Immature natural killer cell (primary cell): Measurements from ENCODE around the gene SAMD7. TPM values are rescaled to one million over a fixed set of nuclear protein-coding genes. Genes with fewer than 3 reads are reported as not detected.

Experiments used
- DNase-seq, 3 donors: peaks; one replicate each; pipeline ENCODE4 v3.0.0; 2022; ENCODE audit warnings: mixed read lengths in 1 of 3
- H3K27ac Mint-ChIP-seq, 6 donors: one replicate each; pipeline ENCODE4 v1.8.0; 2020; ENCODE audit warnings: mixed read lengths in 6 of 6, mild to moderate bottlenecking in 5 of 6, inconsistent platforms in 4 of 6, moderate library complexity in 3 of 6
- H3K27me3 Mint-ChIP-seq, 3 donors: one replicate each; pipeline ENCODE4 v1.8.0; 2020 to 2021; ENCODE audit warnings: low read depth in 3 of 3, mild to moderate bottlenecking in 3 of 3, mixed read lengths in 3 of 3, moderate library complexity in 3 of 3, inconsistent platforms in 1 of 3
- H3K36me3 Mint-ChIP-seq, 3 donors: one replicate each; pipeline ENCODE4 v1.8.0; 2020; ENCODE audit warnings: mixed read lengths in 3 of 3, inconsistent platforms in 2 of 3, mild to moderate bottlenecking in 2 of 3
- H3K4me1 Mint-ChIP-seq, 2 donors: one replicate each; pipeline ENCODE4 v1.8.0; 2020; ENCODE audit warnings: inconsistent platforms in 2 of 2, mild to moderate bottlenecking in 2 of 2, mixed read lengths in 2 of 2, moderate library complexity in 1 of 2
- H3K4me3 Mint-ChIP-seq, 5 donors: one replicate each; pipeline ENCODE4 v1.8.0; 2020; ENCODE audit warnings: mild to moderate bottlenecking in 5 of 5, mixed read lengths in 5 of 5, inconsistent platforms in 3 of 5, moderate library complexity in 3 of 5
- H3K9me3 Mint-ChIP-seq, 6 donors: one replicate each; pipeline ENCODE4 v1.8.0; 2020; ENCODE audit warnings: mild to moderate bottlenecking in 6 of 6, mixed read lengths in 6 of 6, inconsistent platforms in 4 of 6, moderate library complexity in 3 of 6
- polyA plus RNA-seq, 3 donors: library from polyadenylated mRNA; unstranded; fragments of 300-500 nt; fragmentation: Illumina TruSeq; gene quantifications; one replicate each; pipeline ENCODE4 v1.2.3, GENCODE V29; 2021

SAMD7 gene
- polyA plus RNA-seq, 3 donors from 2014 or later = not detected

DNA sequence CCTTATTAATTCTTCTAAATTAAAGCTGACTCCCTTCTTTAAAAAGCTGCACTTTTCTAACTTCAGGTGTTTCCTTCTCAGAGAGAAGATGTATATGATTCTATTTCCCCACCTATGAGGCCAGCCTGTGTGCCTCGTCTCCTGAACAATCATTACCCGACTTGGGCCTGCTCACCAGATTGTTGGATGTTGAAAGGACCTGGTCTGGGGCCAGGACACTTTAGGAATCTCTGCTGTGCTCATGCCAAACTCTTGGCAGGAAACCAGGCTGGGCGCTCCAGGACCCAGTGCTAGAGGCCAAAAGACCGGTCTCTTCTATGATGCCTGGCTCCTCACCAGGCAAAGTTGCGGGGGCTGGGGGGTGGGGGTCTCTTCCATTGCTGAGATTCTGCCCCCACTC is 24.7 kb upstream of the SAMD7 start:
- Mint-ChIP-seq H3K36me3 (no peaks in the 10 kb centered on the region), H3K4me1 (no peaks in the 10 kb centered on the region), H3K4me3 (no peak overlapping the region), H3K27me3 (peaks cover 0 to 3% (median 2%) of the 10 kb centered on the region in 3 donors), H3K27ac (no peak overlapping the region), H3K9me3 (no peaks in the 10 kb centered on the region)
- no peak for DNase-seq

DNA sequence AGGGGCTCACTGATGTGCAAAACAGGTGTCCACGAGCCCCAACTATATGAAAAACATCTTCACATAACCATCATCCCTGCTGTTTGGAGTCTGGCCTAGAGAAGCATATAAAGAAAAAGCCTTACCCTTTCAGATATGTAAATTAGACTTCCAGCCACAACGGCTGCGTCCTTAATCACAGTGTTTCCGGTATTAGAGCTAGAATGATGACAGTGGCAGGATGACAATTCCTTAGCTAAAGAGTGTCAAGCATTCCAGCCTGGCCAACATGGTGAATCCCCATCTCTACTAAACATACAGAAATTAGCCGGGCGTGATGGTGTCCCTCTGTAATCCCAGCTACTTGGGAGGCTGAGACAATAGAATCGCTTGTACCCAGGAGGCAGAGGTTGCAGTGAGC is 19.5 kb upstream of the SAMD7 start:
- Mint-ChIP-seq H3K9me3 (no peaks in the 10 kb centered on the region), H3K27me3 (peaks cover 0 to 10% (median 2%) of the 10 kb centered on the region in 3 donors), H3K4me1 (no peaks in the 10 kb centered on the region), H3K27ac (no peak overlapping the region), H3K4me3 (no peak overlapping the region), H3K36me3 (no peaks in the 10 kb centered on the region)
- DNase-seq = no peak

DNA sequence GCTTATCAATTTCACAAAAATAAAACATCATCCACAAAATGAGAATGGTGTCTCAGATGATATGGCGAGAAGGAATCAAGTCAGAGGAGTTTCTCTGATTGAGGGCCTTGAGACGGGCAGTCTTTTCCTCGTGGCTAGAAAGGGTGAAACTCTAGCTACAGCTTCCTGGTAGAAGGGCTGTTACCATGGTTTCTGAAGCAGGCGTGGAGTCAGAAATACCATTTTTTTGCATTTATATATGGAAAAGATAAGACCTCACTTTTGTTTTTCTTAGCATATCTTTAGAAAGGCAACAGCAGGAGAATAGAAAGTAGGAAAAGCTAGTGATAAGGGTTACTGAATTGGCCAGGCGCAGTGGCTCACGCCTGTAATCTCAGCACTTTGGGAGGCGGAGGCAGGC is 17.3 kb upstream of the SAMD7 start:
- H3K4me1 Mint-ChIP-seq = no peaks in the 10 kb centered on the region
- no peaks in the 10 kb centered on the region for H3K36me3 Mint-ChIP-seq
- no peak overlapping the region for H3K27ac Mint-ChIP-seq
- H3K4me3 Mint-ChIP-seq = no peak overlapping the region
- DNase-seq = no peak
- peaks cover 0 to 11% (median 2%) of the 10 kb centered on the region in 3 donors for H3K27me3 Mint-ChIP-seq
- H3K9me3 Mint-ChIP-seq = no peaks in the 10 kb centered on the region

DNA sequence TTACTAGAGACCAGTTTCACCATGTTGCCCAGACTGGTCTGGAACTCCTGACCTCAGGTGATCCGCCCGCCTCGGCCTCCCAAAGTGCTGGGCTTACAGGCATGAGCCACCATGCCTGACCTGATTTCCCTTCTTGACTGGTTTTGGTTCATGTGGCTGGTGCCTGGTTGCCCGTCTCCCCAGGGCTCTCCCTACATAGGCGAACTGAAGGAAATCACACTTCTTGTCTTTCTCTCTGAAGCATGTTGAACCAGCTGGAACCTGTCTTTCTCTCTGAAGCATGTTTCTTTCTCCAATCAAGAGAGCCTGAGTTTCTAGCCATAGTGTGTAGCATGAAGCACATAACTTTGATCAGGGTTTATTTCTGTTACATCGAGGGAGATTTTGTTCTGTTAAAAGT is 16.3 kb upstream of the SAMD7 start:
- Mint-ChIP-seq H3K27me3 (peaks cover 0 to 13% (median 2%) of the 10 kb centered on the region in 3 donors), H3K9me3 (peaks cover 0 to 3% (median 1%) of the 10 kb centered on the region in 6 donors), H3K4me3 (no peak overlapping the region), H3K4me1 (no peaks in the 10 kb centered on the region), H3K27ac (no peak overlapping the region), H3K36me3 (no peaks in the 10 kb centered on the region)
- DNase-seq = no peak

DNA sequence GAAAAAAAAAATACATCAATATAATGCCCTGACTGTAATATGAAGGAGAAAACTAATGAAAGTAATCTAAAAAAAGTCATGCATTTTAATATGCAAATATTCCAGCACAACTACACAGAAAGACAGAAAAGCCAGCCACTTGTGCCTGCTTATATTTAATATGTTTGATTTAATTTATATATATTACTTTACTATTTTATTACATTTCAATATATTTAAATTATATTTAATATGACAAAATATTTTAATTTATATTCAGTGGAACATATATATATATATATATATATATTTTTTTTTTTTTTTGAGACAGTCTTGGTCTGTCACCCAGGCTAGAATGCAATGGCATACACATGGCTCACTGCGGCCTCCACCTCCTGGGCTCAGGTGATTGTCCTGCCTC is 14.1 kb upstream of the SAMD7 start:
- peaks cover 0 to 4% (median 0%) of the 10 kb centered on the region in 3 donors for H3K36me3 Mint-ChIP-seq

DNA sequence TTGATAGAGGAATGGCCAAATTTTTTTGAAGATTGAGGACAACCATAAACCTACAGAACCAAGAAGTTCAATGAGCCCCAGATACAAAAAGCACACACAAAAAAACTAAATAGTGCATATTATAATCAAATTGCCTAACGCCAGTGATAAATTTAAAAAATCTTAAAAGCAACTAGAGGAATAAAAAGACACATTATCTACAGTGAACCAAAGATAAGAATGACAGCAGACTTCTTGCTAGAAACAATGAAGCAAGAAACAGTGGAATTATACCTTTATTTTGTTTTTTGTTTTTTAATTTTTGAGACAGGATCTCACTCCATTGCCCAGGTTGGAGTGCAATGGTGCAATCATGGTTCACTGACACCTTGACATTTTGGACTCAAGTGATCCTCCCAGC is 9.9 kb upstream of the SAMD7 start:
- no peak overlapping the region for H3K27ac Mint-ChIP-seq
- peaks cover 0 to 4% (median 4%) of the 10 kb centered on the region in 3 donors for H3K36me3 Mint-ChIP-seq
- H3K4me3 Mint-ChIP-seq = no peak overlapping the region
- H3K27me3 Mint-ChIP-seq = peaks cover 0 to 6% (median 5%) of the 10 kb centered on the region in 3 donors
- H3K4me1 Mint-ChIP-seq = no peaks in the 10 kb centered on the region
- no peak for DNase-seq
- peaks cover 4 to 23% (median 15%) of the 10 kb centered on the region in 6 donors for H3K9me3 Mint-ChIP-seq

More for the DNA sequence above, 14.1 kb upstream of the SAMD7 start:
- Mint-ChIP-seq H3K4me1 (no peaks in the 10 kb centered on the region), H3K4me3 (no peak overlapping the region), H3K27me3 (peaks cover 0 to 9% (median 2%) of the 10 kb centered on the region in 3 donors), H3K27ac (no peak overlapping the region), H3K9me3 (peaks cover 4 to 18% (median 13%) of the 10 kb centered on the region in 6 donors)
- DNase-seq = no peak

DNA sequence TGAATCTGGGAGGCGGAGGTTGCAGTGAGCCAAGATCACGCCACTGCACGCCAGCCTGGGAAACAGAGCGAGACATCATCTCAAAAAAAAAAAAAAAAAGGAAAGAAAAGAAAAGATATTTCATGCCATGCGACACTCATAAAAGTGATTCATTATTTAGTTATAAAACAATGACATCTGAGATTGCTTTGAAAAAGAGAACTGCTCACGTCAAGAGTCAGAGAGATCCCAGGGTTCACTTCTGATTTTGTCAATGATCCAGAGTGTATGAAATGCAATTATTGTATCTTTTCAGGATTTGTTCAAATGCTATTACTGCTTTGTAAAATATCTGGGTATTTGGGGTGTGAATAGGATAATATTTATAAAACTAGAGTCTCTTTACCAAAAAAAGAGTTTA is 6.0 kb upstream of the SAMD7 start:
- no peaks in the 10 kb centered on the region for H3K4me1 Mint-ChIP-seq
- peaks cover 0 to 4% (median 4%) of the 10 kb centered on the region in 3 donors for H3K36me3 Mint-ChIP-seq
- no peak for DNase-seq
- peaks cover 0 to 8% (median 6%) of the 10 kb centered on the region in 3 donors for H3K27me3 Mint-ChIP-seq
- no peak overlapping the region for H3K4me3 Mint-ChIP-seq
- peaks cover 4 to 17% (median 12%) of the 10 kb centered on the region in 6 donors for H3K9me3 Mint-ChIP-seq
- no peak overlapping the region for H3K27ac Mint-ChIP-seq

DNA sequence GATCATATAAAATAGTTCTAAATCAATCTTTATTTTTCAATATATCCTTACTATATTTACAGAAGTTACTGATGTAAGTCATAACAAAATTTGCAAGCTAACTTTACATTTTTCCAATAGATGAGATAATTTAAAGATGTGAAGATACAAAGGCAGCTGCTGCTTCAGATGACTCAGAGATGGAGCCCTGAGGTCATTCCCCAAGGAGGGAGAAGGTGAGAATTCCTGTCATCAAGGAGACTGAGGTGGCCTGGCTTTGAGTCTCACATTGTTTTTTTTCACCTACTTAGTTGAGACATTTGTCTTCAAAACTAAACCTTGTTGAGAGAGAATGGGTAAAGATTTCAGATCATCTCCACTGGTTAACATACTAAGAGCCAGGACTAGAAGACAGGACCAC is 3.9 kb upstream of the SAMD7 start:
- H3K27ac Mint-ChIP-seq = no peak overlapping the region
- no peak overlapping the region for H3K4me3 Mint-ChIP-seq
- peaks cover 0 to 8% (median 5%) of the 10 kb centered on the region in 3 donors for H3K27me3 Mint-ChIP-seq
- H3K36me3 Mint-ChIP-seq = peaks cover 0 to 4% (median 0%) of the 10 kb centered on the region in 3 donors
- peaks cover 0 to 5% (median under 1%) of the 10 kb centered on the region in 6 donors for H3K9me3 Mint-ChIP-seq
- H3K4me1 Mint-ChIP-seq = no peaks in the 10 kb centered on the region
- DNase-seq = no peak

DNA sequence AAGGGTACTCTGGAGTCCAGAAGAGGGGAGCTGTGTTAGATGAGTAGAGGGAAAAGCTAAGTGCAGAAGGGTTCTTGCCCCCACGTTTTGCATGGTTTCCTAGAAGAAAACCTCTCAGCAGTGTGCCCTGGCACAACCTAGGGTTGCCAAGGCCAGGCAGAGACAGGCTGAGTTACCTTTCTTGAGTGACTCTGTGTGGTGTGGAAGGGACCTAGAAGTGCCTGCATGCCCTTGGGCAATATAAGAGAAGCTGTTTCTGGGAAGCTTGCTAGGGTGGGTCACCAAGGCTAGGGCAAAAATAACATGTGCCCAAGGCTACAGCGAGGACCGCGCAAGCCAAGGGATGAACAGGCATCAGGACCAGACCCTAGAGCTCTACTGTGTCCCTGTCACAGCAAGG is 3.4 kb upstream of the SAMD7 start:
- Mint-ChIP-seq H3K27ac (no peak overlapping the region), H3K9me3 (peaks cover 0 to 5% (median 0%) of the 10 kb centered on the region in 6 donors), H3K4me3 (no peak overlapping the region), H3K27me3 (peaks cover 0 to 8% (median 4%) of the 10 kb centered on the region in 3 donors), H3K4me1 (no peaks in the 10 kb centered on the region), H3K36me3 (peaks cover 0 to 4% (median 0%) of the 10 kb centered on the region in 3 donors)
- DNase-seq = no peak

DNA sequence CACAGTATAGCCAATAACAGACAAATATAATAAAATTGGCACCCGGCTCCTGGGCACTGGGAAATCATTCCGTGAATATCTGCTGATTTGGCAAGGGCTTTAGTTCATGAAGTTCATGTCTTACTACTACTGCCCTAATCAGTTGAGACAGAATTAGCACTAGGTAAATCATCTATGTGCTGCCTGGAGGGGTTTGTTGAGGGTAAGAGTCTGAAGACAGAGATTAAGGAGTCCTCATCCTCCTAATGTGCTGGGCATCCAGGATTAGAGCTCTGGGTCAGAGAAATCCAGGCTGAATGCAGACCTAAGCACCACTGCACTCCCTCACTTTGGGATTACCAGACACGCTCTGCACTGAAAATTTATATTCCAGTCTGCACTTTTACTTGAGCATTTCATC is 2.0 kb downstream of the SAMD7 start:
- Mint-ChIP-seq H3K9me3 (peaks cover 0 to 3% (median 0%) of the 10 kb centered on the region in 6 donors), H3K27me3 (peaks cover 0 to 4% (median 0%) of the 10 kb centered on the region in 3 donors), H3K4me1 (no peaks in the 10 kb centered on the region), H3K36me3 (no peaks in the 10 kb centered on the region), H3K27ac (no peak overlapping the region), H3K4me3 (no peak overlapping the region)
- DNase-seq = no peak

DNA sequence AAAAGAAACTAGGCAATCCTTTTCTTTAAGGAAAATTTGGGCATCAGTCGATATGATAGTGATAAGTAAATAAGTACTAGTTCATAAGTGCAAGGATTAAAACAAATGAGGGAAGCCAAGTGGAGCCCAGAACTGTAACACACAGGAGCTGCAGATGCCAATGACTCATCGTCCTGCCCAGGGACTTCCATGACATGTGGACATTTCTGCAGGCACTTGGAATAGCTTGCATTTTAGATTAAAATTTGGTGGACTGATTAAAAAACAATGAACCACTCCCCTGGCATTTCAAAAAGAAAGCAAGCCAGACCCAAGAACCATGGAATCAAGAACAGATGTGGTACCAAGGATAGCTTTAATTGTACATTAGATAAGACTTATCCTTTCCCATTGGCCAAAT is 2.9 kb downstream of the SAMD7 start:
- Mint-ChIP-seq H3K36me3 (no peaks in the 10 kb centered on the region), H3K4me1 (no peaks in the 10 kb centered on the region), H3K4me3 (no peak overlapping the region), H3K9me3 (peaks cover 0 to 3% (median 0%) of the 10 kb centered on the region in 6 donors), H3K27me3 (peaks cover 0 to 4% (median 0%) of the 10 kb centered on the region in 3 donors), H3K27ac (no peak overlapping the region)
- DNase-seq = no peak

DNA sequence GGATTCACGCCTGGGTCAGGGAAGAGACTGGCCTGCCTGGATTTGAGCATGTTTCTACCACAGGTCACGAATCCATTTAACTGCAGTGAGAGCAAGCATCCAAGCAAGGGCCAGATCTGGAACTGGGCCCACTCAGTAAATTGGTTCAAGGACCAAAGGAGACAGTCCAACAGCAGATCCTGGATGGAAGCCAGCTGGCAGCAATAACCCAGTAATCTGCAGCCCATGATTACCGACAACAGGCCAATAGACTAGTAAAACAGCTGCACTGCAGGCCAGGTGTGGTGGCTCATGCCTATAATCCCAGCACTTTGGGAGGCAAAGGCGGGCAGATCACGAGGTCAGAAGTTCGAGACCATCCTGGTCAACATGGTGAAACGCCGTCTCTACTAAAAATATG is 11.8 kb downstream of the SAMD7 start:
- Mint-ChIP-seq H3K4me1 (no peaks in the 10 kb centered on the region), H3K27ac (no peak overlapping the region), H3K36me3 (no peaks in the 10 kb centered on the region), H3K9me3 (no peaks in the 10 kb centered on the region), H3K27me3 (peaks cover 0 to 4% (median 0%) of the 10 kb centered on the region in 3 donors), H3K4me3 (no peak overlapping the region)
- no peak for DNase-seq

DNA sequence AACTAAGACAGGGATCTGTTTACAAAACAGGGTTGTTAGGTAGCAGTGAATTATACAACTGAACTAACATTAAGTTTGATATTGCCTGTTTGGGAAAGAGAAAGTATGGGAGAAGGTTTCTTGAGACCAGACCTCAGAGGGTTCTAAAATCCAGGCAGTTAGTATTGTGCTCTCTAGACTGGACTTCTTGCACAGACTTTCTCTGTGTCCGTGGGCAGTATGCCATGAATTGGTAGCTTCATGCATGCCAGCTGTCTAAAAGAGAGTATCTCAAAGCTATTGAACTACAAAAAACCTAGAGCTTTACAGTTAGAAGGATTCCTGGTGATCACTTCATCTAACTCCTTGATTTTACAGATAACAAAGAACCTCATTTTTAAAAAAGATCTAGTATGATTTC is 12.5 kb downstream of the SAMD7 start:
- H3K36me3 Mint-ChIP-seq = no peaks in the 10 kb centered on the region
- H3K4me1 Mint-ChIP-seq = no peaks in the 10 kb centered on the region
- H3K27me3 Mint-ChIP-seq = peaks cover 0 to 4% (median 0%) of the 10 kb centered on the region in 3 donors
- H3K9me3 Mint-ChIP-seq = no peaks in the 10 kb centered on the region
- H3K27ac Mint-ChIP-seq = no peak overlapping the region
- H3K4me3 Mint-ChIP-seq = no peak overlapping the region
- no peak for DNase-seq

DNA sequence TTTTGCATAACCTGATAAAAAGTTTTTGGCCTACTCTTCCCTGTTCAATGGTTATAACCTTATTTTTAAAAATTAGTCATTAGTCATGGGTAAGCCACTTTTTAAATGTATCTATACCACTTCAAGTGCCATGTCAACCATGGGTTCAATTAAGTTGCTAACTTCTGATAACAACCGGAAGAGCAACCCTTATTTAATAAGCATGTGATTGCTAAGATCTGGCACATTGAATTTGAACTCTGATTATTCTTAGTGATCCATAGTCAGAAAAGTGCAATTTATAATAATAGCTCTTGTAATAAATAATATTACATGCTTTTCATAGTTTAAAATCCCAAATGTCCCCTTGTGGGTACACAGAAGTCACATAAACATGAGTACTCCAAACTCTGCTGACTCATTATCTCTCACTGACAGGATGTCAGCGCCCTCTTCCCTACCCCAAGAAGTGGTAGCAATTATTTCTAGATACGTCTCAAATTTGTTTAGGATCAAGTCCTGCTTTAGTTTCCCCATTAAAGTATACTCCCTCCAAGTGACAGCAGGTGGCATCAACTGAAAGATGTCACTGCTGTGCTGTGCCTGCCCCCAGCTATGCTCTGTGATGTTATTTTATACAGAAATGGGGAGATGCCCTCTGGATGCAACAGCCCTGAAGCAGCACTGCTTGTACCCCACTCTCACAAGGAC is 18.6 kb downstream of the SAMD7 start:
- Mint-ChIP-seq H3K27ac (no peak overlapping the region), H3K4me3 (no peak overlapping the region), H3K4me1 (no peaks in the 10 kb centered on the region), H3K27me3 (peaks cover 3 to 4% (median 4%) of the 10 kb centered on the region in 3 donors), H3K36me3 (no peaks in the 10 kb centered on the region), H3K9me3 (no peaks in the 10 kb centered on the region)
- no peak for DNase-seq

DNA sequence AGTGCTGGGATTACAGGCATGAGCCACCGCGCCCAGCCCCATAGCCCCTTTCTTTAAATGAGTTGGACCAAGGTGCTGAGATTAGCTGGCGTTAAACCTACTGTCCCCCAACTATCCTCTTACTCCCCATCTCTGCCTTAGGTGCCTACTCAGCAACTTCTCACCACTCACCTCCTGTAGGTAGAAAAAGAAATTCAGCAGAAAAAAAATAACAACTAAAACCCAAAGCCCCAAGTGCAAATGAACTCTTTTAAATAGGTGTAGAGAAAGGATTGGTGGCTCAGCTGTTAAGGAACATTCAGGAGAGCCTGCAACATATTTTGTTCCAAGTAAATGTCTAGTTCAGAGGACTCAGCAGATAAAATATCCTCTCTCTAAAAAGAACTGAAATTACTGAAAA is 19.5 kb downstream of the SAMD7 start:
- no peaks in the 10 kb centered on the region for H3K4me1 Mint-ChIP-seq
- no peak overlapping the region for H3K4me3 Mint-ChIP-seq
- no peaks in the 10 kb centered on the region for H3K9me3 Mint-ChIP-seq
- peaks cover 3 to 4% (median 4%) of the 10 kb centered on the region in 3 donors for H3K27me3 Mint-ChIP-seq
- no peak overlapping the region for H3K27ac Mint-ChIP-seq
- DNase-seq = no peak
- H3K36me3 Mint-ChIP-seq = no peaks in the 10 kb centered on the region
